ENCODE measurements around the gene COQ10A.

The COQ10A gene

GRCh38 chr12:56229916-56230431 is 36.8 kb upstream of the COQ10A start, which contains the start of gene SLC39A5:
Gene SLC39A5, plus strand, starts transcription at chr12:56230051. Its CDS starts 1,224 bp downstream, at chr12:56231275.
- DNase-seq (ENCODE audit: extremely low read depth, insufficient read length) = no peak
- Histone ChIP-seq H3K4me3 (replicated peaks; ENCODE audit: low read depth, low read length) (no peak within 1 kb of the TSS), H3K36me3 (ENCODE audit: control insufficient read depth, insufficient read depth, low read length) (peaks cover 2% of the 10 kb centered on the region), H3K27me3 (replicated peaks; ENCODE audit: control insufficient read depth, insufficient read depth, low read length) (no peaks in the 10 kb centered on the region)
- no peak for TF ChIP-seq CTCF (IDR thresholded peaks at IDR 0.05; ENCODE audit: insufficient read depth, low read length, poor library complexity, severe bottlenecking)

- no peak overlapping the region for H3K4me3 ChIP-seq (replicated peaks; ENCODE audit: low read depth, low read length)
- DNase-seq (ENCODE audit: extremely low read depth, insufficient read length) = no peak
Observed at GRCh38 chr12:56230432-56231183, 36.1 kb upstream of the COQ10A start.

GRCh38 chr12:56231184-56231582 is 35.6 kb upstream of the COQ10A start:
- Histone ChIP-seq H3K4me3 (replicated peaks; ENCODE audit: low read depth, low read length) (no peak overlapping the region), H3K27me3 (replicated peaks; ENCODE audit: control insufficient read depth, insufficient read depth, low read length) (no peaks in the 10 kb centered on the region), H3K36me3 (ENCODE audit: control insufficient read depth, insufficient read depth, low read length) (peaks cover 1% of the 10 kb centered on the region)
- no peak for TF ChIP-seq CTCF (IDR thresholded peaks at IDR 0.05; ENCODE audit: insufficient read depth, low read length, poor library complexity, severe bottlenecking)
- no peak for DNase-seq (ENCODE audit: extremely low read depth, insufficient read length)

More at GRCh38 chr12:56230432-56231183, 36.1 kb upstream of the COQ10A start:
- no peaks in the 10 kb centered on the region for H3K27me3 ChIP-seq (replicated peaks; ENCODE audit: control insufficient read depth, insufficient read depth, low read length)
- no peak for TF ChIP-seq CTCF (IDR thresholded peaks at IDR 0.05; ENCODE audit: insufficient read depth, low read length, poor library complexity, severe bottlenecking)
- peaks cover 2% of the 10 kb centered on the region for H3K36me3 ChIP-seq (ENCODE audit: control insufficient read depth, insufficient read depth, low read length)

GRCh38 chr12:56234746-56235436 is 31.9 kb upstream of the COQ10A start:
- DNase-seq (ENCODE audit: extremely low read depth, insufficient read length) = no peak
- Histone ChIP-seq H3K4me3 (replicated peaks; ENCODE audit: low read depth, low read length) (no peak overlapping the region), H3K36me3 (ENCODE audit: control insufficient read depth, insufficient read depth, low read length) (no peaks in the 10 kb centered on the region; the same call in 1 of the 2 replicates), H3K27me3 (replicated peaks; ENCODE audit: control insufficient read depth, insufficient read depth, low read length) (no peaks in the 10 kb centered on the region)
- no peak for TF ChIP-seq CTCF (IDR thresholded peaks at IDR 0.05; ENCODE audit: insufficient read depth, low read length, poor library complexity, severe bottlenecking)

GRCh38 chr12:56236091-56236490 is 30.7 kb upstream of the COQ10A start:
- no peaks in the 10 kb centered on the region; the same call in 1 of the 2 replicates for H3K36me3 ChIP-seq (ENCODE audit: control insufficient read depth, insufficient read depth, low read length)
- no peak overlapping the region for H3K4me3 ChIP-seq (replicated peaks; ENCODE audit: low read depth, low read length)
- no peak for TF ChIP-seq CTCF (IDR thresholded peaks at IDR 0.05; ENCODE audit: insufficient read depth, low read length, poor library complexity, severe bottlenecking)
- DNase-seq (ENCODE audit: extremely low read depth, insufficient read length) = no peak
- no peaks in the 10 kb centered on the region for H3K27me3 ChIP-seq (replicated peaks; ENCODE audit: control insufficient read depth, insufficient read depth, low read length)
